ENCODE results near the gene TAF1B.

TAF1B gene

GRCh38 chr2:9843229-9844035, at the start of gene TAF1B:
TSS of gene TAF1B (plus strand) at chr2:9843474. CDS start at chr2:9843542, 68 bp downstream.
- TF ChIP-seq ZNF274 (IDR thresholded peaks at IDR 0.05; ENCODE audit: low read depth, low read length) = no peak
- peak within 1 kb of the TSS; percentile 73 for H3K4me3 ChIP-seq (ENCODE audit: low read length)

- H3K4me3 ChIP-seq (ENCODE audit: low read length) = no peak overlapping the region
- TF ChIP-seq ZNF274 (IDR thresholded peaks at IDR 0.05; ENCODE audit: low read depth, low read length) = no peak
Observed at GRCh38 chr2:9793918-9794717, 49.2 kb upstream of the TAF1B start.

- no peak overlapping the region for H3K4me3 ChIP-seq (ENCODE audit: low read length)
- no peak for TF ChIP-seq ZNF274 (IDR thresholded peaks at IDR 0.05; ENCODE audit: low read depth, low read length)
Observed at GRCh38 chr2:9795071-9795470, 48.2 kb upstream of the TAF1B start.

- no peak for TF ChIP-seq ZNF274 (IDR thresholded peaks at IDR 0.05; ENCODE audit: low read depth, low read length)
Observed at GRCh38 chr2:9796056-9797010, 46.9 kb upstream of the TAF1B start.

GRCh38 chr2:9797086-9797485, 46.2 kb upstream of the TAF1B start:
- no peak for TF ChIP-seq ZNF274 (IDR thresholded peaks at IDR 0.05; ENCODE audit: low read depth, low read length)
- no peak overlapping the region for H3K4me3 ChIP-seq (ENCODE audit: low read length)

More at GRCh38 chr2:9796056-9797010, 46.9 kb upstream of the TAF1B start:
- no peak overlapping the region for H3K4me3 ChIP-seq (ENCODE audit: low read length)

GRCh38 chr2:9797681-9798556, 45.4 kb upstream of the TAF1B start:
- no peak for TF ChIP-seq ZNF274 (IDR thresholded peaks at IDR 0.05; ENCODE audit: low read depth, low read length)
- no peak overlapping the region for H3K4me3 ChIP-seq (ENCODE audit: low read length)

GRCh38 chr2:9799011-9799596, 44.2 kb upstream of the TAF1B start:
- no peak overlapping the region for H3K4me3 ChIP-seq (ENCODE audit: low read length)
- no peak for TF ChIP-seq ZNF274 (IDR thresholded peaks at IDR 0.05; ENCODE audit: low read depth, low read length)

- TF ChIP-seq ZNF274 (IDR thresholded peaks at IDR 0.05; ENCODE audit: low read depth, low read length) = no peak
- no peak overlapping the region for H3K4me3 ChIP-seq (ENCODE audit: low read length)
Observed at GRCh38 chr2:9799729-9800632, 43.3 kb upstream of the TAF1B start.

GRCh38 chr2:9800639-9800974, 42.7 kb upstream of the TAF1B start:
- no peak for TF ChIP-seq ZNF274 (IDR thresholded peaks at IDR 0.05; ENCODE audit: low read depth, low read length)
- no peak overlapping the region for H3K4me3 ChIP-seq (ENCODE audit: low read length)

GRCh38 chr2:9800975-9801726, 42.1 kb upstream of the TAF1B start:
- TF ChIP-seq ZNF274 (IDR thresholded peaks at IDR 0.05; ENCODE audit: low read depth, low read length) = no peak
- H3K4me3 ChIP-seq (ENCODE audit: low read length) = no peak overlapping the region

- no peak for TF ChIP-seq ZNF274 (IDR thresholded peaks at IDR 0.05; ENCODE audit: low read depth, low read length)
- H3K4me3 ChIP-seq (ENCODE audit: low read length) = no peak overlapping the region
Observed at GRCh38 chr2:9802576-9802993, 40.7 kb upstream of the TAF1B start.
